Raji (cell line): ENCODE measurements around the gene DNAJC11.

ENCODE experiments used
- POLR2A ChIP-seq: IDR thresholded peaks from 2 replicates; pipeline ENCODE4 v1.6.1; 2011; ENCODE audit warnings: low read depth, low read length, control low read depth; ENCODE audit not compliant: insufficient read depth

DNAJC11 gene

DNA sequence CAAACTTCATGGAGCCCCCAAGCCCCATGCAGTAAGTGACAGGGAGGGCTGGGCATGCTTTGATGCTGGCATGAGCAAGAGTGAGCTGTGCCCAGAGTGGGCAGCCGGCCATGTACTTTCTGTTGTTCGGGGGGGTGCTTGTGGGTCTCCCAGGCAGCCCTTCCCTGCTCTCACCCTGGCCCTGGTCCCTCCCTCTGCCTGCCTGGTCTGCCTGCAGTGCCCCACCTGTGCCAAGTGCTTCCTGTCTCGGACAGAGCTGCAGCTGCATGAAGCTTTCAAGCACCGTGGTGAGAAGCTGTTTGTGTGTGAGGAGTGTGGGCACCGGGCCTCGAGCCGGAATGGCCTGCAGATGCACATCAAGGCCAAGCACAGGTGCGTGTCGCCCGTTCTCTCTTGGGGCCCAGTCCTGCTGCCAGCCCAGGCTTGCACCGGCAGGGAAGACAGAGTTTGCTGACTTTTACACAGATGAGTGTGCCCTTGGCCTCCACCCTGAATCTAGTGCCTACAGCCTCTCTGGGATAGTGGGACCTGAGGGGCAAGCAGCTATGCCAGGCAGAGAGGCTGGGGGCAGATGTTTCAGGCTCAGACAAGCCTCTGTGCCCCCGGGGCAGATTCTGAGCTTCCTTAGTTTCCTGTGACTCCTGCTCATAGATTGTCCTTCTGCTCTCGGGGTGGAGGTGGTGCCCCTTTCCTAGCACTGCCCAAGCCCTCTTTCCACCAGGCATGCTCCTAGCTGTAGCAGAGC is 114.2 kb downstream of the DNAJC11 start:
- no peak for TF ChIP-seq POLR2A

DNA sequence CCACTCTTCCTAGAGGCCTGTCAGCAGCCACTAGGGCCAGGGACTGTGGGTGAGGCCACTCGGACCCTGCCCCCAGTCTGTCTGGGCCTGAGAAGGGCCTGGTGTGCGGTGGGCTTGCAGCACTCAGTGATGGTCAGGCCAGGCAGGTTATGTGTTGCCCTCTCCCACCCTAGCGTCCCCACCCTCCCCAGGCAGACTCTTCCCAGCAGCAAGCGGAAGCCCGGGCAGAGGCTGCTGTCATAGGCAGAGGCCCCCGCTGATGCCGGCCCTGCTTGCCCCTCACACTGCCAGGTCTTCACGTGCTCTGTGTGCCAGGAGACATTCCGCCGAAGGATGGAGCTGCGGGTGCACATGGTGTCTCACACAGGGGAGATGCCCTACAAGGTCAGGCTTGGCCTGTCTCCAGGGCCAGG is 115.2 kb downstream of the DNAJC11 start:
- no peak for TF ChIP-seq POLR2A

DNA sequence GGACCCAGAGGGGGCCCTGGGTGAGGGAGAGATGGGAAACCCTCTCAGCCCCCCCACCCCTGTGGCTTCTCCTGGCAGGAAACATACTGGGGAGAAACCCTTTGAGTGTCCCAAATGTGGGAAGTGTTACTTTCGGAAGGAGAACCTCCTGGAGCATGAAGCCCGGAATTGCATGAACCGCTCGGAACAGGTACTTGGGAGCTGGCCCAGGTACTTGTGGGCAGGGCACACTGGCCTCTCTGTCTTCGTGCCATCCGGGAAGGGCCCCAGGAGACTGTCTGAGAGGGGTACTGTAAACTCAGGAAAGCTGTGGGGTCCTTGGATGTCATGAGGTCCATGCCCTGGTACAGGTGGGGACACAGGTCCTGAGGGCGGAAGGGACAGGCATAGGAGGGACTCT is 115.8 kb downstream of the DNAJC11 start:
- TF ChIP-seq POLR2A, result no peak

DNA sequence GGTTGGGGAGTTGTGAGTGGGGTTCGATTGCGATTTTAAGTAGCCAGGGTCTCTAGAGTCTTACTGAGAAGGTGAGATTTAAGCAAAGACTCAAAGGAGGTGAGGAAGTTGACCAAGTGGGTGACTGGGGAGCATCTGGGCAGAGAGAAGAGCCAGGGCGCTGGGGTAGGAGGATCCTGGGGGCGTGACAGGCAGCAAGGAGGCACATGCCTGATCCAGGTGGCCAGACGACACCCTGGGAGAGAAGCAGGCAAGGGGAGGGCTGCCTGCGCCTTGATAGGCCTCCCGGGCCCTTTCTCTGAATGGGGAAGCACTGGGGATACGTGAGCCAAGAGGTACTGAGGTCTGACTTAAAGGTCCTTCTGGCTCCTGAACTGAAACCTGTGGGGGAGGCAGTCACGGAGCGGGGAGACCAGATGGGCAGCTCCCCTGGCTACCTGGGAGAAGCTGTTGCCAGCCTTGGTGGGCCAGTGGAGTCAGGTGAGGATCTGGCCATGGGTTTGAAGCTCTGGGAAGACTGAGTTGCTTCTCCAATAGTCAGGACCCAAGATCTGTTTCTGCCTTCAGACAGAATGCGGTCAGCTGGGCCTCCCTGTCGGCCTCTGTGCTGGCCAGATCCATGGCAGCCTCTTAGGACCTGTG is 116.4 kb downstream of the DNAJC11 start:
- no peak for TF ChIP-seq POLR2A
